Stimulated activated CD4-positive, alpha-beta T cell treated with anti-CD3 and anti-CD28 coated beads, Interleukin-2, amount 100 ng/mL, for 24 hours (primary cell): ENCODE data around the gene LILRA6.
A peak's percentile ranks its signal among the peaks of the same experiment; 100 is the strongest.
"Not testable (repeated sequence)": the region's sequence is repeated elsewhere in the genome, so short reads cannot be mapped to it uniquely, and the experiment has no call there.

Experiments
- DNase-seq, 2 donors: peaks; one replicate each; pipeline ENCODE4 v3.0.0-alpha.2; 2020

The LILRA6 gene

DNA sequence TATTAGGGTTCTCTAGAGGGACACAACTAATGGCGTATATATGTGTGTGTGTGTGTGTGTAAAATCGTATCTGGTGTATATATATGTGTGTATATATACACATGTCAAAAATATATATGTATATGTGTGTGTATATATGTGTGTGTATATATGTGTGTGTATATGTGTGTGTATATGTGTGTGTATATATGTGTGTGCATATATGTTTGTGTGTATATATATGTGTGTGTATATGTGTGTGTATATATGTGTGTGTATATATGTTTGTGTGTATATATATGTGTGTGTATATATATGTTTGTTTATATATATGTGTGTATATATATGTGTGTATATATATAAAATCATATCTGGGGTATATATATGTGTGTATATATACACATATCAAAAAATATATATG, 19.9 kb upstream of the LILRA6 start:
- DNase-seq, result no peak

DNA sequence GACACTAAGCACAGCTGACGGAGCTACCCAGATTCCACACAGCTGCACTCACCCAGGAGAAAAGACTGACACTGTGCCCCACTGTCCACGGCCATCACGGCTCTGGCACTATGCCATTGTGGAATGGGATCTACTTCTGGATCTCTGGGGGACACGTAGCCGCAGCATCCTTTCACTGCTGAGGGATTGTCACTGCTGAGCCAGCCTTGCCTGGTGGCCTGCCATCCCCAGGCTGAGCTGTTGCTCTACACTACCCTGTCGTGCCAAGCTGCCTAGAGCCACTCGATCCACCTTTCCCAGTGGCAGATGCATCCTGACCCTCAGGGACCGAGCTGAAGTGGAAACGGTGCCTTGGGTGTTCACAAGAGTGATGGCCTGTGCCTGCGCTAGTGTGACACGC, 19.5 kb upstream of the LILRA6 start:
- DNase-seq, result no peak

DNA sequence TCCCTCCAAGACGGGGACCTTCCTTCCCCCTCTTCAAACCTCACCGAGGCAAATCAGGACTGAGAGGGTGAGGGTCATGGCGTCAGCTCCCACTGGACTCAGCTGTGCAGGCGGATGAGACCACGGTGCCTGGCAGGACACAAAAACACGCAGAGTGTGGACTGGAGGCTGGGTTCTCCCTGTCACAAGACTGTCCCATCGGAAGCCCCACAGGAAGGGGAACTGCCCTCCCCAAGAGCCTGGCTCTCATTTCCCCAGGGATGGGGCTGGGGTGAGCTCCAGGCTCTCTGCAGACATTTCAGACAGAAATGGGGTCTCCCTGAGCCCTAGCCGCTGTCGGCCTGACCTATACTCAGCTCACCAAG, 14.5 kb upstream of the LILRA6 start, which contains the start of gene LILRB5:
TSS of gene LILRB5 (minus strand) at position 158 of the 365 bp plus-strand sequence. CDS start at position 78, 80 bp downstream.
- no peak for DNase-seq

DNA sequence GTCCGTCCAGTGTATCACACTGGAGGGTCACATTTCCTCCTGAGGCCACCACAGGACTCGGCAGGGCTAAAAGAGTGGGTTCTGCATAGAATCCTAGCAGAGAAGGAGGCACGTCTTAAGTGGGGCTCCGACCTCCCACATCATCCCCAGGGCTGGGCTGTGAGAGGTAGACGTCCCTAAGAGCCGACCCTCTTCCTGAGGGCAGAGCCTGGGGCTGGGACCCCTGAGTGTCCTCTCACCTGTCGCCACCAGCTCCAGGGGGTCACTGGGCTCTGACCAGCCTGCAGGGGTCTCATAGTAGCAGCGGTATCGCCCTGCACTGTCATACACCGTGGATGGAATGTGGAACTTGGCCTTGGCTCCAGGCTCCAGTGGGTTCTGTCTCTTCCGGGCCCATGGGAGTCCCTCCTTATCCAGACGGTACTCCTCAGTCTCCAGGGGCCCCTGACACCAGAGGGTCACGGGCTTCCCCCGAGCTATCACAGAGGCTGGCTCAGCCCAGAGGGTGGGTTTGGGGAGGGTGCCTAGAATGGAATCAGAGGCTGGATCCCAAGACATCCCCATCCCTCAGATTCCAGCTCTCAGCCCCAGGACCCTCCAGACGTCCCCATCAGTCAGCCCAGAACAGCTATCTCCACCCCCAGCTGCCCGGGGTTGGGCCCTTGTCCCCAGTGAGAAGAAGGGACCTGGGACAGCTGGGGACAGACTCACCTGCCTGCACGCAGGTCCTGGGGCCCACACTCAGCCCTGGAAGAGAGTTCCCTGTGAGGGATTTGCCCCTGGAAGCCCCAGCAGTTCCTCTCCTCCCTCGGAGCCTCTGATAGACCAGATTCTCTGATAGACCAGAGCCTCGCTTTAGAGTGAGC, 13.9 kb upstream of the LILRA6 start:
- no peak for DNase-seq

- no peak for DNase-seq
Measured at GRCh38 chr19:54255105-54255775, 12.7 kb upstream of the LILRA6 start.

DNA sequence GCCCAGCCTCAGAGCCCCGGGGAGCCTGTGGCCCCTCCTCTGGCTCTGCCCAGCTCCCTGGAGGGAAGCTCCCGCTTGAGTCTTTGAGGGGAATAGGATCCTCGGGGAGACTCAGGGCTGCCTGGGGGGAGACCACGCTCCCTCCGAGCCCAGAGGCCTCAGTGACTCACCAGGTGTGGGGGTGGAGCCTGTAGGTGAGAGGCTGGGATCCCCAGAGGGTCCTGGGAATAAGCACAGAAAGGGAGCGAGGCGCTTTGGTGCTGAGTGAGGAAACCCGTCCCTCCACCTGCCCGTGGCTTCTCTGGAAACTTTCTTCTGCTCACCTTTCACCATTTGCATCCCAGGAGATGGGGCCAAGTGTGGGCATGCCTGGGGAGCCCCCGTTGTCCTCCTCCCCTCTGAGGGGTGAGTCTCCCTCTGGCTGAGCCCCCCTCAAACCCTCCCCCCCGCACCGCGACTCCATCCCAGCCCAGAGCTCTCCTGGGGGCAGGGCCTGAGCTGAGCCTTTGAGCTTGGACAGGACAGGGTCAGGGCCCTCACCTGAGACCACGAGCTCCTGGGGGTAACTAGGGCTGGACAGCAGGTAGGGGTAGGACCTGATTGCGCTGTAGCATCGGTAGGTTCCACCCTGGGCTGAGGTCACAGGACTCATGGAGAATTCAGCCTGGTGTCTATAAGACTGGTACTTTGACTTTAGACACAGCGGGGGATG, 11.8 kb upstream of the LILRA6 start:
- DNase-seq, result no peak

- no peak for DNase-seq
Measured at GRCh38 chr19:54253331-54254194, 11.0 kb upstream of the LILRA6 start.

DNA sequence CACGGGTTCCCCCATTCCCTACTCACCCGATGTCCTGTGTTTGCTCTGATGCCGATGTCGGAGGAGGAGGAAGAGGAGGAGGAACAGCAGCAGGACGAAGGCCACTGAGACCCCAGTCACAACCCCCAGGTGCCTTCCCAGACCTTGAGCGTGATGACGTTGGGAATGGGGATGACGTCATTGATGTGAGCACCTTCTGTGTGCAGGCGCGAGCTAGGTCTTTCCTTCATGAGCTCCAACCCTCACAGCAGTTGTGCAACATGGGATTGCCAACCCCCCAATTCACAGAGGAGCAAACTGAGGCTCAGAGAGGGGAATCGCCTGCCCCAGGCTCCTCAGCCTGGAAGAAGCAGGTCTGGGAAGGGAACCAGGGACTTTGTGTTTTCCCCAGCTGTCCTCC, 10.3 kb upstream of the LILRA6 start:
- DNase-seq, result no peak

DNA sequence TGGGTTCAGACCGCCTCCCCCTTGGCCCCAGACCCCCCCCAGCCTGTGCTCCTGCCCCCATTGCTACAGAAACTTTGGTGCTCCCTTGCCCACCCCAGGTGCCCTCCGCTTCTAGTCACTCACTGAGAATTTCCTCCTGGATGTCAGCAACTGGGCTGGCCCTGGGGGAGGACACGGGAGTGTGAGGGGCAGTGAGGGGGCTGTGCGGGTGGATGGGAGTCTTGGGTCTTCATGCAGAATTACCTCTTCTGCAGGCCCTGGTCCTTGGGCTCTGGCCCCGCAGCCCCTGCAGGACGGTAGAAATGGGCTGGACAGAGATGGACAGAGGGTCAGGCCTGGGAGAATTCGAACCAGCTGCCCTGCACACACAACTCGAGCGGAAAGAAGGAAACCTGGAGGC, 9.7 kb upstream of the LILRA6 start:
- no peak for DNase-seq

GRCh38 chr19:54248016-54248601, 5.5 kb upstream of the LILRA6 start:
- peak; percentile 34 to 47 for DNase-seq

GRCh38 chr19:54247106-54247930, 4.7 kb upstream of the LILRA6 start:
- no peak for DNase-seq

DNA sequence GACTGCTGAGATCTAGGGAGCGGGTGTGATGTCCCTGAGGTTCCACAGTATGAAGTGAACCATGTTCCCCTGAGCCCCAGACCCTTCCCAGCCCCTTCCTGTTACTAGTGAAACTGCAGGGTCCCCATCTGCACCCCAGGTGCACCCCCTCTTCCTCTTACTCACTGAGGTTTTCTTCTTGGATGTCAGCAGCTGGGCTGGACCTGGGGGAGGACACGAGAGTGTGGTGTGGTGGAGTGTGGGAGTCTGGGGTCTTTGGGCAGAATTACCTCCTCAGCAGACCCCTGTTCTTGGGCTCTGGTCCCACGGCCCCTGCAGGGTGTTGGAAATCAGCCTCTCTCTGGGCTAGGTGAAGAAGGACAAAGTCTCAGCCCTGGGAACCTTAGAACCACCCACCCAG, 3.3 kb upstream of the LILRA6 start:
- DNase-seq, result no peak

DNA sequence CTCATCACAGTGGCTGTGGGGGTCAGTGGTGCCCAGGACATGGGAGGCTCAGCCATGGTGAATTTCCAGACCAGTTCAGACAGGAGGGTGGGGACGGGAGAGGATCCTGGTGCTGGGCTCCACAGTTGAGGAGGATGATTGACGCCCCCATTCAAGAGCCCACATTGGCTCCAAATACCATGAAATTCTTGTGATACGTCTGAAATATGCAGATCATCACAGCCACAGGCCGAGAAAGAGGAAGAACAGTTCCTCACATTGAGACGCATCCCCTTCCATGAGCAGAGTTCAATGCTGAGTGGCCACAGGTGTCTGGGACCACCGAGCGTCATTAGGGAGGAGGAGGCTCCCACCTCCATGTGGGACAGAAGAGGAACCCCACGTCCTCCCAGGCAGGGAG, 1.2 kb upstream of the LILRA6 start:
- not testable (repeated sequence) for DNase-seq

DNA sequence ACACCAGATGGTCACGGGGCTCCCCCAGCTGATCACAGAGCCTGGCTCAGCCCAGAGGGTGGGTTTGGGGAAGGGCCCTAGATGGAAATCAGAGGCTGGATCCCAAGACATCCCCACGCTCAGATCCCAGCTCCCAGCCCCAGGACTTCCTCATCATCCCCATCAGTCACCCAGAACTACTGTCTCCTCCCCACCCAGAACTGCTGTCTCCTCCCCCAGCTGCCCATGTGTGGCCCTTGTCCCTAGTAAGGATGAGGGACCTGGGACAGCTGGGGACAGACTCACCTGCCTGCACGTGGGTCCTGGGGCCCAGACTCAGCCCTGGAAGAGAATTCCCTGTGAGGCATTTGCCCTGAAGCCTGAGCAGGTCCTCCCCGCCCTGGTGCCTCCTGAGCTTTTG, 356 bp downstream of the LILRA6 start:
- not testable (repeated sequence) for DNase-seq

DNA sequence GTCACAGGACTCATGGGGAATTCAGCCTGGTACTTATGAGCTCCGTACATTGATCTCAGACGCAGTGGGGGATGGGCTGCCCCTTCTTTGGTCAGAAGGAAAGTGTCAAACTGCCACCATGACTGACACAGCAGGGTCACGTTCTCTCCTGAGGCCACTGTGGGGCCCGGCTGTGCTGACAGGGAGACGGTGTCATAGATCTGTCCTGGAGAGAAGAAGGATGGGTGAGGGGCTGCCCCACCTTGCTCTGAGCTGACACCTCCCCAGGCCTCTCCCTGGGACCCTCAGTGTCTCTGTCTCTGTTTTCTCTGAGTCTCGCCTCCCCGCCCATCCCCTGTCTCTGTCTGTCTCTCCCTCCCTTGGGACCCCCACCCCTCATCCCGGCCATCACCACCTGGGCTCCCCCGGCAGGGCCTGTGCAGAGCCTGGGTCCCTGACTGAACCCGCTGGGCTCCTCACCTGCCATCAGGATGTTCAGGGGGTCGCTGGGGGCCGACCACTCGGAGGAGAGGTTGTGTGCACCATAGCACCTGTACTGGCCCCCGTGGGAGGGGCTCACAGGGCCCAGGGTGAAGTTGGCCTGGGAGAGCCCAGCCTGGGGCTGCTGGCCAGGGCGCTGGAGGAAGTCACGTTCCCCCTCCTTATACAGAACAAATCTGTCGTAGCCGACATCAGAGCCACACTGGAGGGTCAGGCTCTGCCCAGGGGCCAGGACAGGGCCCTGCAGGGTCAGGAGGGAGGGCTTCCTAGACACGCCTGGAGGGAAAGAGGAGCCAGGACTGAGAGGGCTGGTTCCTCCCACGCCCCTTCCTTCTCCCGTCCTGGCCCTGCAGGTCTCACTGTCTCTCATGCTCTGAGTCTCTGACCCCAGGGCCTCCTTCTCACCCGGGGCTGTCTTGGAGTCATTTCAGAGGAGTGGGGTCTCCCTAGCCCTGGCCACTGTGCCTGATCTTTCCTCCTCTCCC, 1.9 kb downstream of the LILRA6 start:
- DNase-seq, result not testable (repeated sequence)

- not testable (repeated sequence) for DNase-seq
Measured at GRCh38 chr19:54239491-54240371, 2.9 kb downstream of the LILRA6 start.

- DNase-seq, result no peak
Measured at GRCh38 chr19:54233941-54234340, 8.6 kb downstream of the LILRA6 start.

DNA sequence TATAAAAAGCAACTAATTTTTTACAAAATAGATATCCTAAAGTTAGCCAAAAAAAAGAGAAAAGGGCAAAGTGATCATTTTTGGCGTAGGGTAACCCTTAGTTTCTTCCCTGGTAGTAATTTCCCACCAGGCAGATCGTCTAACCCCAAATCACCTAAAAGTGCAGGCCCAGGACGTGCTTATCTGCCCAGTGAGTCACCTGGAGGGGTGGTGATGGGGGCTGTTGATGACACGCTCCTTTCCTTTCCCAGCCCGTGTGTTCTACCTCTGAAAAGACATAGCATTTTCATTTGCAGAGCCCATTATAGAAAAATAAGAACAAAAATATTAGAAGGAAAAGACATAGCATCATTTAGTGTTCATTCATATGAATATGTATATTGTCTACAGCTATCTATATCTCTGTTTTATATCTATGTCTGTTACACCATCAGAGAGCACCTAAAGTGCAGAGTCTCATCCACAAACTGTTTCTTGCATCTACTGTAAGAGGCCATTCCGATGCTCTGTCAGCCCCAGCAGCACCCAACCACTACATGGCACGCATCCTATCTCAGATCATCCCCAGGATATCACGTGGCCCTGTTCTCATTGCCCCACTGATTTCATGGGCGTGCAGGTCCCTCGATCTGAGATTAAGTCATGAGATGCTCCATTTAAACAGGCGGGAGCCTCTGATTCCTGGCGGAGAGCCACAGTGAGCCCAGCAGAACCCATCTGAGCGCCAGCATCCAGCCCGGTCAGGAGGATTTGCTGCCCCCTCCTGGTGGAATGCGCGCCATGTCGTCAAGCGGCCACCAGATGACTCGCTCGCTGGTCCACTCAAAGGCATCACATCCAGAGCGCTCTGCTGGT, 11.3 kb downstream of the LILRA6 start:
- peak; percentile 91 to 96 for DNase-seq
